ENCODE data around the gene ZER1.

GRCh38 chr9:128702445-128702948 lies 69.2 kb downstream of the ZER1 start, which contains the start of gene PKN3:
- TF ChIP-seq, protein P1, sequence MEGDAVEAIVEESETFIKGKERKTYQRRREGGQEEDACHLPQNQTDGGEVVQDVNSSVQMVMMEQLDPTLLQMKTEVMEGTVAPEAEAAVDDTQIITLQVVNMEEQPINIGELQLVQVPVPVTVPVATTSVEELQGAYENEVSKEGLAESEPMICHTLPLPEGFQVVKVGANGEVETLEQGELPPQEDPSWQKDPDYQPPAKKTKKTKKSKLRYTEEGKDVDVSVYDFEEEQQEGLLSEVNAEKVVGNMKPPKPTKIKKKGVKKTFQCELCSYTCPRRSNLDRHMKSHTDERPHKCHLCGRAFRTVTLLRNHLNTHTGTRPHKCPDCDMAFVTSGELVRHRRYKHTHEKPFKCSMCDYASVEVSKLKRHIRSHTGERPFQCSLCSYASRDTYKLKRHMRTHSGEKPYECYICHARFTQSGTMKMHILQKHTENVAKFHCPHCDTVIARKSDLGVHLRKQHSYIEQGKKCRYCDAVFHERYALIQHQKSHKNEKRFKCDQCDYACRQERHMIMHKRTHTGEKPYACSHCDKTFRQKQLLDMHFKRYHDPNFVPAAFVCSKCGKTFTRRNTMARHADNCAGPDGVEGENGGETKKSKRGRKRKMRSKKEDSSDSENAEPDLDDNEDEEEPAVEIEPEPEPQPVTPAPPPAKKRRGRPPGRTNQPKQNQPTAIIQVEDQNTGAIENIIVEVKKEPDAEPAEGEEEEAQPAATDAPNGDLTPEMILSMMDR (IDR thresholded peaks at IDR 0.05; ENCODE audit: control extremely low read depth in 1 of 3, insufficient read depth in 1 of 3, low read depth in 1 of 3, low read length in 3 of 3) = peak; percentile 72 to 87 (median 86)
- TF ChIP-seq TAF1 (IDR thresholded peaks at IDR 0.05; ENCODE audit: low read depth, low read length) = peak; percentile 51
- TF ChIP-seq SIN3A (conservative IDR thresholded peaks at IDR 0.05 in 1 of 2, IDR thresholded peaks at IDR 0.05 in 1 of 2; ENCODE audit: low read depth in 1 of 2, low read length in 2 of 2) = peak in 1 of 2 experiments; percentile 71; a peak in 2 of 4 replicates
- 0 out of 2 replicates have a peak, but pooled peaks have one; percentile 28 for TF ChIP-seq JUND (IDR thresholded peaks at IDR 0.05; ENCODE audit: low read length)
- TF ChIP-seq SIX5 (IDR thresholded peaks at IDR 0.05; ENCODE audit: low read depth, low read length) = no peak
- no peak for TF ChIP-seq SAP30 (IDR thresholded peaks at IDR 0.05; ENCODE audit: insufficient read depth, insufficient replicate concordance, low read length)
- TF ChIP-seq TAF7 (optimal IDR thresholded peaks at IDR 0.05; ENCODE audit: borderline replicate concordance, low read depth, low read length) = no peak
- no peak for TF ChIP-seq ZNF274 (IDR thresholded peaks at IDR 0.05; ENCODE audit: borderline replicate concordance, extremely low read depth, low read length)
- TF ChIP-seq POLR2A (IDR thresholded peaks at IDR 0.05; ENCODE audit: control extremely low read depth in 1 of 2, low read depth in 2 of 2, low read length in 2 of 2) = no peak; a peak in 1 of 3 replicates
- TF ChIP-seq EP300 (IDR thresholded peaks at IDR 0.05; ENCODE audit: borderline replicate concordance in 1 of 2, low read depth in 2 of 2, low read length in 2 of 2) = 0 out of 3 replicates have a peak, but pooled peaks of 1 of the 2 experiments have one; percentile 20
- no peak for TF ChIP-seq USF2 (IDR thresholded peaks at IDR 0.05; ENCODE audit: low read length)
- no peak for TF ChIP-seq CHD1 (IDR thresholded peaks at IDR 0.05; ENCODE audit: low read depth, low read length)
- no peak for TF ChIP-seq POLR2AphosphoS5 (IDR thresholded peaks at IDR 0.05; ENCODE audit: low read depth, low read length)
- no peak for TF ChIP-seq FOSL1 (IDR thresholded peaks at IDR 0.05; ENCODE audit: insufficient read depth, low read depth, low read length)
